ENCODE measurements around the gene LDLRAD3. TPM values are rescaled to one million over a fixed set of nuclear protein-coding genes. Genes with fewer than 3 reads are reported as not detected.

Gene LDLRAD3
- total RNA-seq, 2 donors from 2014 or later, result 30.8 to 42.5 TPM

GRCh38 chr11:35935390-35935789, 8.5 kb upstream of the LDLRAD3 start:
- intact Hi-C loops (cut with DNase I), result no loop called here
- H3K4me3 ChIP-seq, result no peak overlapping the region
- no peaks in the 10 kb centered on the region for H3K36me3 ChIP-seq
- peak overlapping the region in 1 of 2 donors; percentile 25 for H3K27ac ChIP-seq
- DNase-seq (ENCODE audit: low spot score), result peak; percentile 69
- no peaks in the 10 kb centered on the region for H3K27me3 ChIP-seq (replicated peaks; ENCODE audit: insufficient read depth)
- 39% methylated on average over 1 of the region's 1 CpG for WGBS
- H3K4me1 ChIP-seq (replicated peaks), result peaks cover 4% of the 10 kb centered on the region
- H3K9me3 ChIP-seq, result no peaks in the 10 kb centered on the region
- peak; percentile 91 for TF ChIP-seq POLR2AphosphoS5 (IDR thresholded peaks at IDR 0.05)
- TF ChIP-seq POLR2A (IDR thresholded peaks at IDR 0.05), result no peak
- TF ChIP-seq CTCF (IDR thresholded peaks at IDR 0.05), result no peak

- WGBS, result 58% methylated on average over 3 of the region's 3 CpGs
- Histone ChIP-seq H3K27me3 (replicated peaks; ENCODE audit: insufficient read depth) (no peaks in the 10 kb centered on the region), H3K27ac (no peak overlapping the region), H3K36me3 (no peaks in the 10 kb centered on the region), H3K9me3 (no peaks in the 10 kb centered on the region), H3K4me1 (replicated peaks) (peaks cover 4% of the 10 kb centered on the region), H3K4me3 (no peak overlapping the region)
- no peak for DNase-seq (ENCODE audit: low spot score)
- TF ChIP-seq POLR2AphosphoS5 (IDR thresholded peaks at IDR 0.05) (no peak), CTCF (IDR thresholded peaks at IDR 0.05) (no peak), POLR2A (IDR thresholded peaks at IDR 0.05) (no peak)
- intact Hi-C loops (cut with DNase I), result no loop called here
These were observed 6.8 kb upstream of the LDLRAD3 start for GRCh38 chr11:35937111-35937510.

GRCh38 chr11:35937700-35938099, 6.2 kb upstream of the LDLRAD3 start:
- Histone ChIP-seq H3K36me3 (no peaks in the 10 kb centered on the region), H3K27ac (no peak overlapping the region), H3K9me3 (no peaks in the 10 kb centered on the region), H3K4me3 (no peak overlapping the region), H3K4me1 (replicated peaks) (peaks cover 4% of the 10 kb centered on the region), H3K27me3 (replicated peaks; ENCODE audit: insufficient read depth) (no peaks in the 10 kb centered on the region)
- intact Hi-C loops (cut with DNase I), result no loop called here
- WGBS, result 85% methylated on average over 6 of the region's 6 CpGs
- TF ChIP-seq POLR2AphosphoS5 (IDR thresholded peaks at IDR 0.05) (no peak), POLR2A (IDR thresholded peaks at IDR 0.05) (no peak), CTCF (IDR thresholded peaks at IDR 0.05) (no peak)
- DNase-seq (ENCODE audit: low spot score), result no peak

- Histone ChIP-seq H3K36me3 (no peaks in the 10 kb centered on the region), H3K4me1 (replicated peaks) (peaks cover 7% of the 10 kb centered on the region), H3K27me3 (replicated peaks; ENCODE audit: insufficient read depth) (no peaks in the 10 kb centered on the region), H3K9me3 (no peaks in the 10 kb centered on the region), H3K4me3 (no peak overlapping the region), H3K27ac (no peak overlapping the region)
- intact Hi-C loops (cut with DNase I), result no loop called here
- 95% methylated on average over 9 of the region's 9 CpGs for WGBS
- no peak for TF ChIP-seq POLR2AphosphoS5 (IDR thresholded peaks at IDR 0.05)
- no peak for TF ChIP-seq POLR2A (IDR thresholded peaks at IDR 0.05)
- no peak for TF ChIP-seq CTCF (IDR thresholded peaks at IDR 0.05)
- no peak for DNase-seq (ENCODE audit: low spot score)
These were observed 5.6 kb upstream of the LDLRAD3 start for GRCh38 chr11:35938231-35938630.

GRCh38 chr11:35943309-35943708, 553 bp upstream of the LDLRAD3 start:
- TF ChIP-seq CTCF (IDR thresholded peaks at IDR 0.05) (no peak), POLR2A (IDR thresholded peaks at IDR 0.05) (no peak), POLR2AphosphoS5 (IDR thresholded peaks at IDR 0.05) (no peak)
- Histone ChIP-seq H3K4me1 (replicated peaks) (peaks cover 4% of the 10 kb centered on the region), H3K27me3 (replicated peaks; ENCODE audit: insufficient read depth) (no peaks in the 10 kb centered on the region), H3K36me3 (no peaks in the 10 kb centered on the region), H3K27ac (peak overlapping the region; percentile 83 to 86), H3K4me3 (peak overlapping the region; percentile 59 to 64), H3K9me3 (no peaks in the 10 kb centered on the region)
- intact Hi-C loops (cut with DNase I), result no loop called here
- WGBS, result 24% methylated on average over 9 of the region's 9 CpGs
- no peak for DNase-seq (ENCODE audit: low spot score)

All from prostate gland (tissue), 2 donors.